Mesothelial cell of epicardium (in vitro differentiated cells): ENCODE data around the gene KIR3DL3. TPM values are rescaled to one million over a fixed set of nuclear protein-coding genes. Genes with fewer than 3 reads are reported as not detected.
"Not testable (repeated sequence)": the region's sequence is repeated elsewhere in the genome, so short reads cannot be mapped to it uniquely, and the experiment has no call there.

Experiments used
- DNase-seq, 2 experiments: peaks; one replicate each; pipeline ENCODE4 v3.0.0; 2021; ENCODE audit warnings: low spot score in 2 of 2; ENCODE audit not compliant: unreplicated experiment in 2 of 2
- H3K27ac Mint-ChIP-seq: 2 replicates; pipeline ENCODE4 v1.8.0; 2021; ENCODE audit warnings: mixed read lengths
- H3K27me3 Mint-ChIP-seq: 2 replicates; pipeline ENCODE4 v1.8.0; 2021; ENCODE audit warnings: low read depth, mixed read lengths
- H3K36me3 Mint-ChIP-seq: 2 replicates; pipeline ENCODE4 v1.8.0; 2021; ENCODE audit warnings: mixed read lengths
- H3K4me1 Mint-ChIP-seq: 2 replicates; pipeline ENCODE4 v1.8.0; 2021; ENCODE audit warnings: mixed read lengths
- H3K4me3 Mint-ChIP-seq: 2 replicates; pipeline ENCODE4 v1.8.0; 2021; ENCODE audit warnings: mild to moderate bottlenecking, moderate library complexity, mixed read lengths
- H3K9me3 Mint-ChIP-seq: 2 replicates; pipeline ENCODE4 v1.8.0; 2021; ENCODE audit warnings: mixed read lengths
- CTCF ChIP-seq: fragments of 200-600 bp; sonication (generic); IDR thresholded peaks from one replicate; pipeline ENCODE4 v1.5.0; 2021; ENCODE audit warnings: antibody characterized with exemption; ENCODE audit not compliant: unreplicated experiment
- total RNA-seq: library from RNA; stranded (reverse); gene quantifications from 3 replicates; pipeline ENCODE4 v1.2.1, GENCODE V29; 2021

KIR3DL3 gene
- total RNA-seq, 1 donor from 2014 or later, result not detected

- Mint-ChIP-seq H3K36me3 (peaks cover 15% of the 10 kb centered on the region), H3K4me1 (no peaks in the 10 kb centered on the region), H3K27me3 (no peaks in the 10 kb centered on the region), H3K4me3 (no peak overlapping the region), H3K9me3 (peaks cover 80% of the 10 kb centered on the region), H3K27ac (no peak overlapping the region)
- no peak for TF ChIP-seq CTCF
- DNase-seq, result no peak
Measured at GRCh38 chr19:54725321-54725720, 1.1 kb downstream of the KIR3DL3 start.

DNA sequence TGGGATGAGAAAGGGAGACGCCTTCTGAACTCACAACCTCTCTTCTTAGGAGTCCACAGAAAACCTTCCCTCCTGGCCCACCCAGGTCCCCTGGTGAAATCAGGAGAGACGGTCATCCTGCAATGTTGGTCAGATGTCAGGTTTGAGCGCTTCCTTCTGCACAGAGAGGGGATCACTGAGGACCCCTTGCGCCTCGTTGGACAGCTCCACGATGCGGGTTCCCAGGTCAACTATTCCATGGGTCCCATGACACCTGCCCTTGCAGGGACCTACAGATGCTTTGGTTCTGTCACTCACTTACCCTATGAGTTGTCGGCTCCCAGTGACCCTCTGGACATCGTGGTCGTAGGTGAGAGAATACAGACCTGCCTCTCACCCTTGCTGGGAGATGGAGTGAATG lies 3.3 kb downstream of the KIR3DL3 start:
- H3K4me3 Mint-ChIP-seq, result no peak overlapping the region
- DNase-seq, result no peak
- peaks cover 18% of the 10 kb centered on the region for H3K36me3 Mint-ChIP-seq
- peaks cover 81% of the 10 kb centered on the region for H3K9me3 Mint-ChIP-seq
- H3K27ac Mint-ChIP-seq, result no peak overlapping the region
- no peaks in the 10 kb centered on the region for H3K4me1 Mint-ChIP-seq
- no peak for TF ChIP-seq CTCF
- no peaks in the 10 kb centered on the region for H3K27me3 Mint-ChIP-seq

DNA sequence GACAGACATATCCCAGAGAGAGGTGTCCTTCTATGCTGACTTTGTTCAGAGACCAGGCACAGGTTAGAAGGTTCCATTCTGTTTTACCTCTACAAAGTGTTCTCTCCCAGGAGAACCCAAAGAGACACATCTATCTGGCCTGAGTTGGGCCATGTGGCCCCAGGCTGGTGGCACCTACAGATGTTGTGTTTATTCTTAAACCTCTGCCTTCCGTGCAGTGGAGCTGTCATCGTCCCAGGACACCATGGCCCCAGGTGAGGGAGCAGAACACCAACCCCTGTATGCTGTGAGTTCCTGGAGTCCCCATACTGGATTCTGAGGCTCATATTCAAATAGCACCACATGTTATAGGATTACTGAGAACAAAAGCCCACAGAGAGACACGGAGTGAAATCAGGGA lies 3.9 kb downstream of the KIR3DL3 start:
- Mint-ChIP-seq H3K9me3 (peaks cover 81% of the 10 kb centered on the region), H3K36me3 (peaks cover 17% of the 10 kb centered on the region)

GRCh38 chr19:54729416-54730188 lies 5.4 kb downstream of the KIR3DL3 start:
- Mint-ChIP-seq H3K36me3 (peaks cover 11% of the 10 kb centered on the region), H3K4me3 (no peak overlapping the region), H3K9me3 (peaks cover 80% of the 10 kb centered on the region), H3K27ac (no peak overlapping the region), H3K4me1 (no peaks in the 10 kb centered on the region), H3K27me3 (no peaks in the 10 kb centered on the region)
- no peak for TF ChIP-seq CTCF
- no peak for DNase-seq

More for the DNA sequence above, 3.9 kb downstream of the KIR3DL3 start:
- H3K4me1 Mint-ChIP-seq, result no peaks in the 10 kb centered on the region
- no peak overlapping the region for H3K27ac Mint-ChIP-seq
- H3K27me3 Mint-ChIP-seq, result no peaks in the 10 kb centered on the region
- DNase-seq, result no peak
- H3K4me3 Mint-ChIP-seq, result no peak overlapping the region
- no peak for TF ChIP-seq CTCF

GRCh38 chr19:54731191-54731590 lies 6.9 kb downstream of the KIR3DL3 start:
- H3K9me3 Mint-ChIP-seq, result peaks cover 73% of the 10 kb centered on the region
- no peak for DNase-seq
- peaks cover 8% of the 10 kb centered on the region for H3K36me3 Mint-ChIP-seq
- no peaks in the 10 kb centered on the region for H3K27me3 Mint-ChIP-seq
- no peak for TF ChIP-seq CTCF
- H3K27ac Mint-ChIP-seq, result no peak overlapping the region
- H3K4me1 Mint-ChIP-seq, result no peaks in the 10 kb centered on the region
- H3K4me3 Mint-ChIP-seq, result no peak overlapping the region

DNA sequence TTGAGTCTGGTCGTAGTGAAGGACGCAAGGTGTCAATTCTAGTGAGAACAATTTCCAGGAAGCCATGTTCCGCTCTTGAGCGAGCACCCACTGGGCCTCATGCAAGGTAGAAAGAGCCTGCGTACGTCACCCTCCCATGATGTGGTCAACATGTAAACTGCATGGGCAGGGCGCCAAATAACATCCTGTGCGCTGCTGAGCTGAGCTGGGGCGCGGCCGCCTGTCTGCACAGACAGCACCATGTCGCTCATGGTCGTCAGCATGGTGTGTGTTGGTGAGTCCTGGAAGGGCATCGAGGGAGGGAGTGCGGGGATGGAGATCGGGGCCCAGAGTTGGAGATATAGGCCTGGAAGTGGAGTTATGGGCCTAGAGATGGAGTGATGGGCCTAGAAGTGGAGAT lies 14.1 kb downstream of the KIR3DL3 start, which contains the start of gene KIR2DL3:
TSS of gene KIR2DL3 (plus strand) at position 208 of the 400 bp plus-strand sequence. CDS start at position 241, 33 bp downstream.
- H3K9me3 Mint-ChIP-seq, result peaks cover 66% of the 10 kb centered on the region
- not testable (repeated sequence) for H3K4me3 Mint-ChIP-seq, H3K27me3 Mint-ChIP-seq, H3K4me1 Mint-ChIP-seq, DNase-seq, H3K36me3 Mint-ChIP-seq, H3K27ac Mint-ChIP-seq
